HG03521 (cell line): Measurements from ENCODE around the gene CHRDL1.
"Not testable (repeated sequence)": the region's sequence is repeated elsewhere in the genome, so short reads cannot be mapped to it uniquely, and the experiment has no call there.

Experiments
- ATAC-seq: cut with Tn5 transposase; IDR thresholded peaks from one replicate; pipeline ENCODE4 v1.9.1; 2021; ENCODE audit warnings: mild to moderate bottlenecking, moderate library complexity; ENCODE audit not compliant: unreplicated experiment

The CHRDL1 gene, protein sequence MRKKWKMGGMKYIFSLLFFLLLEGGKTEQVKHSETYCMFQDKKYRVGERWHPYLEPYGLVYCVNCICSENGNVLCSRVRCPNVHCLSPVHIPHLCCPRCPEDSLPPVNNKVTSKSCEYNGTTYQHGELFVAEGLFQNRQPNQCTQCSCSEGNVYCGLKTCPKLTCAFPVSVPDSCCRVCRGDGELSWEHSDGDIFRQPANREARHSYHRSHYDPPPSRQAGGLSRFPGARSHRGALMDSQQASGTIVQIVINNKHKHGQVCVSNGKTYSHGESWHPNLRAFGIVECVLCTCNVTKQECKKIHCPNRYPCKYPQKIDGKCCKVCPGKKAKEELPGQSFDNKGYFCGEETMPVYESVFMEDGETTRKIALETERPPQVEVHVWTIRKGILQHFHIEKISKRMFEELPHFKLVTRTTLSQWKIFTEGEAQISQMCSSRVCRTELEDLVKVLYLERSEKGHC

DNA sequence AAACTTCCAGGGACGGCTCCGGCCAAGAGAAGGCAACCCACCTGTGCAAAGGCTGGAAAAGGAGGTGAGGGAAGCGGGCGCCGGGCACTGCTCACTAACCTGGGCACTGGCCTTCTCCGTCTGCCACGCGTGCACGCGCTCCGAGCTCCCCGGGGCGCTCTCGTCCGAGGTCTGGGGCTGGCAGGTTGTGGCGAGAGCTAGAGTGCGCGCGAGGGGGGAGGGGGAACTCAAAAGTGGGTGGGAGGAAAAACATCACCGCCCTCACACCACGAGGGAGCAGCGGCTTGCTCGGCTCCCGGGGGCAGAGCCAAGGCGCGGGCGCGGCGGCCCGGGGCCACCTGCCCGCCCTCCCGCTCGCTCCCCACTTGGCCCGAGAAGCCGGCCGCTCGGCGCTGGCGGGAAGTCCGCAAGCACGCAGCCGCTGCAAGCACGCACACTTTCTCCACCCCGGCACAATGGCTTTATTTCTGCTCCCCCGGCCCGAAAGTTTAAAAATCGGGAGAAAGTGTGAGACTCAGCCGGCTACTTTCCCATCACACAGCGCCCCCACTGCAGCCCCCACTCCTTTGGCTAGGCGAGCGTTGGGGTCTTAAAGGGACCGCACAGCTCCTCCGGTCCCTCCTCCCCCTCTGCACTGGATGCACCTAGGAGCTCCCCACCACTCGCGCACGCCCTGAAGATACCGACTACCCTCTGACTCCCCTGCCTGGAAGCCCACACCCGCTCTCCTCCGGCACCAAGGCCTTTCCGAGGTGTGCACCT is at the start of gene CHRDL1:
Gene CHRDL1, minus strand, starts transcription at position 173 of the 762 bp plus-strand sequence. CDS start 3,636 bp downstream, outside the sequence.
- no peak for ATAC-seq

DNA sequence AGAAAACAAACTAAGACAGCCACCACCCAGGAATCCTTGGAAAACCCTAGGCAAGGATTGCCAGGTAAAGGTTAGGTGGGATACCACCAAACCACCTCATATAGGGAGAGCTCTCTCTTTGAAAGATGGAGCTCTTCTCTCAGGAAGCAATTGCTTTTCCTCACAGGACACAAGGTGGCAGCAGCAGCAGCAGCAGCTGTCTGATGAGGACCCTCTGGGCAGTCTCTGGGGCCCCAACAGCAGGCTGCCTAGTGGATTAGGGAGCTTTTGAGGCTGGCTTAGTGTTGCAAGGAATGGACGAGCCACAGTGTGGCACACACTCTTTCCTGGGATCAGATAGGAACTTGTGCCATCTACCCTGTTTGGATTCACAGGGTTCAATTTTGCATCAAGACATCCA is 41.4 kb upstream of the CHRDL1 start:
- no peak for ATAC-seq

DNA sequence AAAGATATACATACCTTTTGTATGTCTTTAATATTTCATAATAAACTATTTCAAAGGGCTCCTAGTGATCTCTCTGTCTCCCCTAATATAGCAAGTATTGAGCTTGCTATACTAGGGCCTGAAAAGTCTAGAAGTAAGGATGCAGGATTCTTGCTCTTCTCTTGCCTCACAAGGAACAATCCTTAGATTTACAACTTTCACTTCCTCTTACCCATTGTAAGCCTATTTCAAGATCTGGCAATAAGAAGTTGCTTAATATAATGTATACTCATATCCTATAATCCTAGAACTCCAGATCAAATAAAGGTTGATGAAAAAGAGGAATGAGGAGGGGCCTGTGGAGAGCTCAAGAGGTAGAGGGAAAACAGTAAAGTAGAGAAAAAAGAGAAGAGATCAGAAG is 40.8 kb upstream of the CHRDL1 start:
- no peak for ATAC-seq

DNA sequence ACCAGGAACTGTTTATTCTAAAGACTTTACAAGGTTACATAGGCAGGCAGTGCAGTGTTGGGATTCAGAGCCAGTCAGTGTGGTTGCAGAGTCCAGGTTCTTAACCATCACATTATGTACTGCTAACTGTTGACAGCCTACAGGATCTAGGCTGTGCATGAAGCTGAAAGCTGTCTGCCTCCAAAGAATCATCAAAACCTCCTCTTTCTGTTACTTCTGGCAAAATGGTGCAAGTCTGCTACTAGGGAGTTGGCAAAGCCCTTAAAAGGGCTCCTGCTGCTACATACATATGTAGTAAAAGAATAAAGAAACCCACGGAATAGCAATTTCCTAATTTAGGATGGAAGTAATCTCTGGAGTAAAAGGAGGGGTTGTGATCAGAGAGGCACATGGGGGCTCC is 40.4 kb upstream of the CHRDL1 start:
- no peak for ATAC-seq

DNA sequence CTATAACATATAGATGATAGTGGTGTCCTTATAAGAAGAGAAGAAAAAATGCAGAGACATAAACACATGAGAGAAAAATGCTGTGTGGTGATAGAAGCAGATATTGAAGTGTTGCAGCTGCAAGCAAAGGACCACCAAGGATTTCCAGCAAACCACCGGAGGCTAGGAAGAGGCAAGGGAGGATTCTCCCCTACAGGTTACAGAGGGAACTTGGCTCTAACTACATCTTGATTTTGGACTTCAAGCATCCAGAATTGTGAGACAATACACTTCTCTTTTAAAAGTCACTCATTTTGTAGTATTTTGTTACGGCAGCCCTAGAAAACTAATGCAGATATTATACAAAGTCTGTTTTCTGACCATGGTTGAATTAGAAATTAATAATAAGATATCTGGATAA is 30.4 kb upstream of the CHRDL1 start:
- ATAC-seq, result no peak

DNA sequence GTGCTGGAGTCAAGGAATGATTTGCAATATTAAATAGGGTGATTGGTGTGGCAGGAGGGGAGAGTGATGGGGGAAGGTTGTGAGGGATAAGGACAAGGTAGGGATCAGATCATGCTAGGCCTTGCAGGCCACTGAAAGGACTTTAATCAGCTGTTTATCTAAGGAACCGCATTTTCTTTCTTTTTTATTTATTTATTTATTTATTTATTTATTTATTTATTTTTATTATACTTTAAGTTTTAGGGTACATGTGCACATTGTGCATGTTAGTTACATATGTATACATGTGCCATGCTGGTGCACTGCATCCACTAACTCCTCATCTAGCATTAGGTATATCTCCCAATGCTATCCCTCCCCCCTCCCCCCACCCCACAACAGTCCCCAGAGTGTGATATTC is 20.9 kb upstream of the CHRDL1 start:
- ATAC-seq, result not testable (repeated sequence)

DNA sequence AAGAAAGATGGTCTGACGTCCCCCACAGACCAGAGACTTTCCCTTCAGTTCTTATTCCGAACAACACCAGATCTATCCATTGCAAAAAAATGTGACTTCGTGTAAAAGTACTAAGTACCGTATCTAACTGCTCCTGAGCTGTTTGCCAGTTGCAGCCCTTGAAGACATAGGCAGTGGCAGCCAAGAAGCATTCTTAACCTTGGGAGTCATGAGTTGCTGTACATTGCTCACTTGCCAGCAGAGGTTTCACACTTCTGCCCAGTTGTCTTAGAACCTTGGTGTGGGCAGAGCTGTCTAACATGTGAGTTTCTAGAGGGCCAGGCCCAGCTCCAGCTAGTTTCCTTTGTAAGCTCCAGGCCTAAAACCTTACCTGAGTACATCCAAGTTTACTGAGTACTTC is 10.5 kb upstream of the CHRDL1 start:
- ATAC-seq, result no peak

DNA sequence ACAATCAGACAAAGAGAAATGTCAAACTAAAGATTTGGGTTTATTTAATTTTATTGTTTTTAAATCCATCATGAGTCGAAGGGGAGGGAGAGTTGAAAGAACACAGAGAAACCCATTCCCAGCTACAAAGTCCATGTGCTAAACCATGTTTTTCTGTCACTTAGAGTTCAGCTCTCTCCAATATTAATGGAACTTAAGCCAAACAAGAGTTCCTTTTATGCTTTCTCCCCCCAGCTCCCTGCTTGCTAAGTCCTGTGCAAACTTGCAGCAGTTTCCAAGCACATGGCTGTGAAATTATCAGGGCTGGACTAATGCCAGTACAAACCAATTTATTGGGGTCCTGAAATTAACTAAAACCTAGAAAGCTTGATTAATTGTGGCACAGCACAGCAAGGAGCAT is 9.7 kb upstream of the CHRDL1 start:
- ATAC-seq, result no peak

DNA sequence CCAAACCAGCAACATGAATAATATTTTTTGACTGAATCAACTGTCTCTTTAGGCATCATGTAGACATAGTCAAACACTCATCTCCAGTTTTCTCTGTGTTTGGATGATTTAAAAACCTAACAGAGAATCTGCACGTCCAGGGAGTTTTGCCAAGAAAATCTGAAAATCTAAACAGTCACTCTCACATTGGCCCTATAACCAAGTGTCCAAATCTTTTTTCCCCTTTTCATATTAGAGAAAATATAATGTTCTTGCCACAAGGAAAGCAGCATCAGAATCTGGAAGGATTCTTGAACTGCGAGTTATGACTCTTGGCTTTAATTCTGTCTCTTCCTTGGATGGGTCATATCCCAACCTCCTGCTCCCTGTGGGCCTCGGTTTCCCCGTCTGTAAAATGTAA is 8.8 kb upstream of the CHRDL1 start:
- ATAC-seq, result no peak

DNA sequence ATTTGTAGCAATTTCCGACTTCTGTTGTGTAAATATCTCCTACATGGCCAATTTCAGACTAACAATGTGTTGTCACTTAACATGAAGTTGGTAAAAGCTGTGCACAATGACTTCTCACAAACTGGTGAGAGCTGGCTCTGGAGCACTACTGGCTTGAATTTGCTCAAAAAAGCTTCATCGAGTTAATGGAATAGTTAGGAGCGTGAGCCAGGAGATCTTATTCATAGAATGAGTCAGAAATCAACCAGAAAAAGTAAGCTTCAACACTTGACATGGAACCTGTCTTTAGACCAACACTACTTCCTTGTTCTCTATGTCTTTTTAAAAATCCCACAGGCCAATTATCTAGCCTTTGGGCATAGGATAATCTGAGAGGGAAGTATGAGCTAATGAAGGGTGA is 7.9 kb upstream of the CHRDL1 start:
- no peak for ATAC-seq

DNA sequence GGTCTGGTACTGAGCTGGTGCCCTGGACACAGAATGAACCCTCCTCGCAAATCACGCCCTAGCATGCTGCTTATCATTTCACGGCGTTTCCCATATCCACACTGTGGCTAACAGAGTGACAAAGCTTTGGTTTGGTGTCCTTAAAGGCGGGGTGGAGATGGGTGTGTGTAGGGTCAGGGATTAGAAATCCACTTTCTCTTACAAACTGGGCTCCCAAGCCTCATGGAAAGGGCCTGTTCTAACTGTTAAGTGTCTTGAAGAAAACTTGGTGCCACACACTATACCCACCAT is 735 bp upstream of the CHRDL1 start:
- no peak for ATAC-seq

DNA sequence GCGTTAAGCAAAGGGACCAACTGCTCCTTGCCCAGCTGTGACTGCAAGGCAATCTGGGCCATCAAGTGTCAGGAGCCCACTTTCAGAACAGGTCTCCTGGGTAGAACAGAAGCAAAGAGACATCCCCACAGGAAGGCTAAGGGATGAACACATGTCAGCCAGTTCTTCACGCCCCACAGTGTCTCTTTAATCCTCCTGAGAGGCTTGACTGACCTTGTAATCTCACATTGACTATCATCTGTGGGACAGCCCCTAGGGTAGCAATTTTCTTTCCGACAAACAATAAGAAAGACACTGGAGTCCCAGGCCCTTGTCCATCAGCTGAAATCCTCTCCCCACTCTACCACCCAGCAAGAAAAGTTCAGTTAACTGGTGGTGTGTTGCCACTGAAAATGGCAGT is 1.0 kb downstream of the CHRDL1 start:
- ATAC-seq, result no peak

DNA sequence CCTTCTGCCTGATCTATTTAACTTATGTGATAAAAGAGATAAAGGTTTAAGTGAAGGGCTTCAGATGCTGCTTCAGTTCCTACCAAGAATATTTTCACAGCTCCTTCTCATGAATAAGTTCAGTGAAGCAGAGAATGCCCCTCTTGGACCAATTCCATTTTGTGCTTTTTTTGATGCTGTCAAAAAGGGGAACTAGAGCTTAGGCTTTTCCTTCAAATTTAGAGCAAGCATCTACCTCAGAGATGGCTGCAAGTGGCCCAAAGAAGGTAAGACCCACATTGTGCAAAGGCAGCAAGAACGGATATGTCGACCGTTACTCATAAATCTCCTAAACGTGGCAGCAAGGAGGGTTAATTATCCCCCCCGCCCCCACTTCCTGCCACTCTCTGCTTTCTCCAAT is 4.5 kb downstream of the CHRDL1 start:
- ATAC-seq, result no peak

DNA sequence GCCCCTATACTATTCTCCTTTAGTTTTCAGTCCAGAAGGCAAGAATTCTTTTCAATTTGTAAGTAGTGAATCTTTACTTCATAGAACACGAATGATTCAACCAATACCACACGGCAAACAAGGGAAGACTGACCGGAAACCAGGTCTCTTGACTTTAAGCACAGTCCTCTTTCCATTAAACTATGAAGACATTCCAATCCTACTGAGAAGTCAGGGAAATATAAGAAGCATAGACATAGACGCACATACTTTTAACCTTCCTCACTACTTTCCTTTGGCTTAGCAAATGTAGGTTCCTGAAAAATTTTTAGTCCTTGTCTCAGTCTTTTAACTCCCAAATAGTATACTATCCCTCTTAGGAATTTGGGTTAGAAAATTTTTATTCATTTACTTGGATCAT is 9.1 kb downstream of the CHRDL1 start:
- ATAC-seq, result no peak

DNA sequence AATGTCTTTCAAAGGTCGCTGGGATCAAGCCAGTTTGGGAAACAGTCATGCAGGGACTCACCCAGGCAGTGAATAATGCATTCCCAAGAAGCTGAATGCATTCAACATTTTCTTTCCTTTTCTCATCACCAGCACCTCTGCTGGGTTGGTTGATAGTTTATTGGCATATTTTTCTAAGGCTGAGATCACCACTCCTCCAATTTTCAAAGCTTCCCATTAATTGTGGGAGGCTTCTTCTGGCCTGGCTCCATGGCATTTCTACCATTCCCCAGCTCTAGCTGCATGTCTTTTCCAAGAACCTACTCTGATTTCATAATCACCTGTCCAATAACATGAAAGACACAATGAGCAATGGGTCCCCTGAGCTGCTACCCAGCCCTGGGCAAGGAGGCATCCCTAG is 35.8 kb downstream of the CHRDL1 start:
- no peak for ATAC-seq

DNA sequence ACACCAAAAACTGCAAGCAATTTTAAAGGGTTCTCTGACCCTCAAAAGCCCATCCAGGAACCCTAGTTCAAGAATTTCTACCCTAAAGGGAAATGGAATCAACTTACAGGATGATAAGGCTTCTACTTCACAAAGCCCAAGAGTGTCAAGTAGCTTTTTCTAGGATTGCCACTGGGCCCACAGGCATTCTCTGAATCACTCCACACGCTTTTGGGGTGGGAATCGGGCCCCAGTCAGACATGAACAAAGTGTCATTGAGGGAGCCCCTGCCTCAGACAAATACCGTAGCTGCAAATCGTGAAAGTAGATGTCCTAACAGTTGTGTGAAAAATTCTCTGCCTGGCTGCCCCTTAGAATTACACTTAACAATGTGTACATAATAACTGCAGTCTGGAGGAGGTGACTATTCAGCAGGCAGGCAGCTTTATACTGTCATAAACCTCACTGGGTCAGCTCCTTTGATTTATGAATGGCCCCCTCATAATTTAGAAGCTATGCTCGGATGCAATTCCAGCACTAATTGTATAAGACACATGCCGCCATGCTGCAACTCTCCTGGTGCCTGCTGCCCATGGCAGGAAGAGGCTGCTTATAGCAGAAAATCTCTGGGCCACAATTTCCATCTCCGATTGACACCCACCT is 36.7 kb downstream of the CHRDL1 start:
- ATAC-seq, result no peak

DNA sequence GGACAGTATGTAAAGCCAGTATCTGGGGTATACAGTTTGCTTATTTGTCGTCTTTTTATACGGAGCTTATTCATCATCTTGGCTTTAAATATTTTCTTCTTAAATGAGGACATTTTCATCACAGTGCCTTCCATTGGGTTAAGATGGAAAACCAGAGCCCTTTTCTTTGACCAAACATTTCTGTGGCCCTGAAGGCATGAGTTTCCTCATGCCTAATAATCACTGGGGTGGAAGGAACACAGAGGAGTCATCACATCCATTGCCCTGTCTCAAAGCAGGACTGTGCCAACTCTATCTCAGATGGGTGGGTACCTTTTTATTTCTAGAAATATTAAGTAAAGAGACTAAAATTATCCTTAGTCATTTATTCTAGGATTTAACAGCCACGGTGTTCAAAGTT is 40.0 kb downstream of the CHRDL1 start:
- ATAC-seq, result no peak

DNA sequence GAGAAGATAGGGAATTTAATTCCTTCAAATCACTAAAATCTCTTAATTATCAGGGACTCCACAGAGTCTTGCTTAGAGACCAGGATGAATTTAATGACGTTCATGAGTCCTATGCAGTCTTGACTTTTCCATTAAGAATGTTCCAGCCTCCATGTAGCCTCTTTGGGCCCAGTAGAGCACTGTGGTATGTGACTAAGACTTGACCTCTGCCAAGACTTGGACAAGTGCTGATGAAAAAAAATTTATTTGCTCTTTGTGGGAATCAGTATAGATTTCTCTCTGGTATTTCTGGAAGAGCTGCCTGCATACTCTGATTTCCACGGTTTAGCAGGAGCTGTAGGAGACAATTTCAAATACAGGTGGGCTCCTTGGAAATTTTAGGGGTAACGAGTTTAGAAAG is 40.6 kb downstream of the CHRDL1 start:
- ATAC-seq, result no peak

DNA sequence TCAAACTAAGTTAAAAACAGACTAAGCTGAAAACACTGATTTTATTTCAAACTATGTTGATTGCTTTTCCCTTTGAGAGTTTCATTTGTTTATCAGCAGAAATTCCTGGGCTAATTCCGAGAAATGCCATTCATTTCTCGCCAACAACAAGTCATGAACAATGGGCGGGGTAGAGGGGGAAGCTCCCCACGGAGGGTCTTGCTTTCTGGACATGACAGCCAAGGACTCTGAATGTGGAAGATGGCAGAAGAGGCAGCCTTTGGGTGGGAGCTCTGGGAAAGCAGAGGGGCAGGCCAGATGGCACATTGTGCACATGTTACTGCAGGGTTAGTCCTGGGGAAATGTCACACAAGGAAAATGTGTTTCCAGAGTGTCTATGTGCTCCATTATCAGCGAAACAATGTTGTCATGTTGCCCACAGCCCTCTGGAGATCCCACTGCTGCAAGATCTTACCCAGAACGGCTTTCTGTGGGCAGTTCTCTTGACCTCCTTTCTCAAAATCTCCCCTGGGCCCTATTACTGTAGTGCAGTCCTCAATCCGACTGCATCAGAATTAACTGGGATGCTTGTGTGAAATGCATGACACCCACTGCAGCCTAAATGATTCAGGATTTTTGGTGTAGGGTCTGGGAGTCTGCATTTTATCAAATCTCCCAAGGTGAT is 45.0 kb downstream of the CHRDL1 start:
- no peak for ATAC-seq

DNA sequence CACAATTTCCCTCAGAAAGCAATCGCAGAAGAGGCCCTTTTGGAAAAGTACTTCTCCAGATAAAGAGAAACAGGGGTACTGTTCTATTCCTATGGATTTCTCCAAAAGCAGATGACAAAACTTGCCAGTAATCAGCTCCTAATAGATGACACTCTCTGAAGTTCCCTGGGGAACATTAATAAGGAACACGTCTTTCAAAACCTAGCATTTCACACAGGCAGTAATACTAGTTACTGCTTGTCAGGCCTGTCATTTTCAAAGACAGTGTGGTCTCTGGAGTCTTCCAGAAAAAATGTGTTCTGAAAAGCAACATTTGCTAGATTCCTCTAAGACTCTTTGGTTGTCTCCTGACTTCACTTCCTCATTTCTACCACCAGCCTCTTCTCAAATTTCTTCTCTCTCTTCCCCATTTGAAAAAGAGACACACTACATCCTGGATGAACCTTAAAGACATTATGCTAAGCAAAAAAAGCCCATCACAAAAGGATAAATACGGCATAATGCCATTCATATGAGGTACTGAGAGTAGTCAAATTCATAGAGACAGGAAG is 47.3 kb downstream of the CHRDL1 start:
- no peak for ATAC-seq

DNA sequence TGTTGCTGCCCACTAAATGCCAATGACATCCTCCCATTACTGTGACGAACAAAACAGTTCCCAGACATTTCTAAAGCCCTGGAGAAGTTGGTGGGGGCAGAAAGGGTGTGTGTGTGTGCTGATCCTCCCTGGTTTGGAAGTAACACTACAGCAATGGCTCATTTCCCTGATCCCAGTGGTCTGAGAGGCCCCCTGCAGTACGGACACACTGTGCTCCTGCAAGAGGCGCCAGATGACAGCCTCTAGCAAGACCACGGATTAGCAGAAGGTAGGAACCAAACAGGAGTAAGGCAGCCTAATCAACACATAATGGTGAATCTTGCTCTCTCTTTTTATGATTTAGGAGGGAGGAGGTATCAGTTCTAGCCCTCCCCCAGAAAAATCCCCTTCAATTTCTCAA is 49.6 kb downstream of the CHRDL1 start:
- no peak for ATAC-seq
